Measurements from ENCODE around the gene PRRG2.

The PRRG2 gene

GRCh38 chr19:49581007-49581508 lies at the start of gene PRRG2:
Gene PRRG2 (plus strand): TSS chr19:49581316. CDS start chr19:49583220, 1,904 bp downstream.
- no peak for DNase-seq

GRCh38 chr19:49533551-49534488 lies 47.3 kb upstream of the PRRG2 start:
- peak; percentile 83 for DNase-seq

DNA sequence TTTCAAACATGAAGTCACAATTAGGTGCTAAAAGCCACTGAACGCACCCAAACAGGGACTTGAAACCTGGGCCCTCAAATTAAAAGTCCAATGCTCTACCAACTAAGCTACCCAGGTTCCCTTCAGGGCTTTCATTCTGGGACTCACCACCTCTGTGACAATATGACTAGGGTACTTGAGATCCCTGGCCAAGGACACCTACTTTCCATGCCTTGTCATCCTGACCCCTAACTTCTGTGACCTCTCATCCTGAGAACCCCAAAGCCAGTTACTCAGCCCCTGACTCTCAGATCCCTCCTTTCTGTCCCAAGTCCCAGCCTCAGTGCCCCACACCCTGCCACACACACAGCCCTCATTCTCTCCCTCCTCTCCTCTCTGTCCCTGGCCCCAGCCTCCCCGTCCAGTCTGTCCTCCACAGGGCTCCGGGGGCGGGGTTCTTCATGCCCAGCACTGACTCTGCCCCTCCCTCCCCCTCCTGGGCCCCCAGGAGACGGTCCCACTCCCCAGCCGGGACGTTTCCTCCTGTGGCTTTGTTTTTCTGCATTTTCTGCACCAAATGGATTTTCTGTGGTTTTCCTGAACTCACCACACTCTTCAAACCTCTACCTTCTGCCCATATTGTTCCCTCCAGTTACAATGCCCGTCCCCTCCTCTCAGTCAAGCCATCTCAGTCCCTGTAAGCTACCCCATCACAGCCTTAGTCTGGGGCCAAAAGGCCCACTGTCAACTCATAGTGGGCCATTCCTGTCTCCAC lies 46.3 kb upstream of the PRRG2 start:
- peak; percentile 45 for DNase-seq

- DNase-seq = no peak
Observed at GRCh38 chr19:49536921-49537462, 44.1 kb upstream of the PRRG2 start.

GRCh38 chr19:49538643-49539042 lies 42.5 kb upstream of the PRRG2 start:
- DNase-seq = no peak

GRCh38 chr19:49539192-49539952 lies 41.7 kb upstream of the PRRG2 start:
- DNase-seq = no peak

GRCh38 chr19:49541914-49542313 lies 39.2 kb upstream of the PRRG2 start:
- no peak for DNase-seq

DNA sequence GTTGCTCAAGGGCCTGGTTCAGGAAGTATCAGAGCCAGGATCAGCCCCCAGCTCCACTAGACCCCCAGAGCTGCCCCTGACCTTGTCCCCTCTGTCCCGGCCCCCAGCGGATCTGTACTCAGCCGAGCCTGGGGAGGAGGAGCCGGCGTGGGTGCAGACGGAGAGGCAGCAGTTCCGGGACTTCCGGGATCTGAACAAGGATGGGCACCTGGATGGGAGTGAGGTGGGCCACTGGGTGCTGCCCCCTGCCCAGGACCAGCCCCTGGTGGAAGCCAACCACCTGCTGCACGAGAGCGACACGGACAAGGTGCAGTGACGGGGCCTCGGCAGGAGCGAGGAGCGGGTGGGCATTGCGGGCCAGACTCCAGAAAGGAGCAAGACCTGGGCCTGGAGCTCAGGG lies 38.7 kb upstream of the PRRG2 start:
- no peak for DNase-seq

DNA sequence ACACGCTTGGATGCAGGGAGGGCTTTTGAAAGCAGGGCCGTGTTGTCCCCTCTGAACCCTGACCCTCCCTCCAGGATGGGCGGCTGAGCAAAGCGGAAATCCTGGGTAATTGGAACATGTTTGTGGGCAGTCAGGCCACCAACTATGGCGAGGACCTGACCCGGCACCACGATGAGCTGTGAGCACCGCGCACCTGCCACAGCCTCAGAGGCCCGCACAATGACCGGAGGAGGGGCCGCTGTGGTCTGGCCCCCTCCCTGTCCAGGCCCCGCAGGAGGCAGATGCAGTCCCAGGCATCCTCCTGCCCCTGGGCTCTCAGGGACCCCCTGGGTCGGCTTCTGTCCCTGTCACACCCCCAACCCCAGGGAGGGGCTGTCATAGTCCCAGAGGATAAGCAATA lies 38.1 kb upstream of the PRRG2 start:
- DNase-seq = no peak

GRCh38 chr19:49544154-49544553 lies 37.0 kb upstream of the PRRG2 start:
- peak; percentile 71 for DNase-seq

GRCh38 chr19:49546825-49547565 lies 34.1 kb upstream of the PRRG2 start:
- peak; percentile 71 for DNase-seq

DNA sequence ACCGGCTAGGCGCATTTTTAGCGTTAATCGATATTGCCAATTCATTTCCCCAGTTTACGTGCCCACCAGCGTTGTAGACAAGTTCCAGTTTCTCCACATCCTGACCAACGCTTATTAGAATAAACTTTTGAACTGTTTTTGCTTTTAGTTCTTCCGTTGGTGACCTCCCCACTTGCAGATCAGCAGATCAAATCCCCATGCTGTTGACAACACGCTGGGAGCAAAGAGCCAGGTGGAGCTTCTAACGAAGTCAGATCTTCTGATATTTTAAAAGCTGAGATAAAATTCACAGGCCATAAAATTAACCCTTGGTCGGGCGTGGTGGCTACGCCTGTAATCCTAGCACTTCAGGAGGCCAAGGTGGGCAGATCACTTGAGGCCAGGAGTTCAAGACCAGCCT lies 32.1 kb upstream of the PRRG2 start:
- no peak for DNase-seq

DNA sequence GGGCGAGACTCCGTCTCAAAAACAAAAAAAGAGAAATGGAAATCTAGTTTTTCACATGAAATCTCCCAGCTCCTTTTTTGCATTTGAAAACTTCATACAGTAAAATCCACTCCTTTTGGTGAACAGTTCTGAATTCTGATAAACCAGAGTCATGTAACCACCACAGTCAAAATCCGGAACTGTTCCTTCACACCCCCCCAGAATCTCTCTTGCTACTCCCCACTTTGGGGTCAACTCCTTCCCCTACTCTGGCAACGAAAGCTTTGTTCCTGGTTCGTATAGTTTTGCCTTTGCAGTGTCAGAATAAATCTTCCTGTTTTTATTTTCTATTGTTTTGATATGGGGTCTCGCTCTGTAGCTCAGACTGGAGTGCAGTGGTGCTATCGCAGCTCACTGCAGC lies 29.6 kb upstream of the PRRG2 start:
- DNase-seq = peak; percentile 80

- DNase-seq = peak; percentile 98
Observed at GRCh38 chr19:49552749-49553148, 28.4 kb upstream of the PRRG2 start.

DNA sequence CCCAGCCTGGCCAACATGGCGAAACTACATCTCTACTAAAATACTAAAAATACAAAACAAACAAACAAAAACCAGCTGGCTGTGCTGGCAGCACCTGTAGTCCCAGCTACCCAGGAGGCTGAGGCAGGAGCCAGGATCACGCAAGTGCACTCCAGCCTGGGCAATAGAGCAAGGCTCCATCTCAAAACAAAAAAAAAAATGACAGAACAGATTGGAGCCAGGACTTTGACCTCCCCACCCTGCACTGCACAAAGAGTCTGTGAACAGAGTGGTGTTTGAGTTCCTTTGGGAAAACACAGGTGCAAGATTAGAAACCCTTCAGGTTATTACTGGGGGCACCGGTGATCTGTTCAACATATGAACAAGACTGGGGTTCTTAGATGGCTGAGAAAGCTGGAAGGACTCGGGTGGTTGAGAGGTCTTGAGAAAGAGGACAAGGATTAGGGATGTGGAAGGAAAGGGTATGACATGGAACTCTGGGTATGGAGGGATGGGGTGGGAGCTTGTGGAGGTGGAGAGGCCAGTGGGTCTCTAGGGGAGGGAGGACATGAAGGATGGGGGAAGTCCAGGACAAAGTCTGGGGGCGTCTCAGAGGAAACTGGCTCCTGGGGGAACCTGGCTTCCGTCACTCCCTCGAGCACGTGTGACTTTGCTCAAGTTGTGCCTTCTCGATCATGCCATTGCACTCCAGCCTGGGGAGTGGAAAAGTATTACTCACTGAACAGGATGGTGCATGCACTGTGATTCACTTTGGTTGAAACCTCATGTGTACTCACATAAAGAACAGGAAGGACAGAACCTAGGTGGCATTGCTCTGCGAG lies 27.5 kb upstream of the PRRG2 start:
- no peak for DNase-seq

DNA sequence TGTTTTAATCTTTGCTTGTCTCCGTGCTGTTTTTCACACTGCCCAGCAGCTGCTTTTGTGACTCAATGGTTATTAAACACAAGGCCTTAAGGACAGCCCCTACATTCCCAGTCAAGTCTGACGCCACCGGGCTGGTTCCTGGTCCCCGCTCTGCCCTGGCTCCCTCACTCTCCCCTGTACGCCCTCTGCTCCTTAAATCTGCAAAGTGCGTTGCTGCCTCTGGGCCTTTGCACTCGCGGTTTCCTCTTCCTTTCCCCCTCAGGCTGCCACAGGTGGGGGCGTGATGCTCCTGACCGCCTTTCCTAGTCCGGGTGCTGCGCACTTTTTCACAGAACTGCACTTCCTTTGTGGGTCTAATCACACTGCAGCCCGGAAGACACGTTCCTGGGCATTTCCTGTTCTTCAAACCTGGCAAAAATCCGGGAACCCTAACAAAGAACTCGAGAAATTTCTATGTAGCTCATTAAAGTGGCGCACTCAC lies 26.4 kb upstream of the PRRG2 start:
- DNase-seq = no peak

GRCh38 chr19:49555600-49556411 lies 25.3 kb upstream of the PRRG2 start:
- DNase-seq = no peak

- no peak for DNase-seq
Observed at GRCh38 chr19:49556412-49557398, 24.4 kb upstream of the PRRG2 start.
